ENCODE measurements around the gene FIP1L1. TPM values are rescaled to one million over a fixed set of nuclear protein-coding genes. Genes with fewer than 3 reads are reported as not detected.
A peak's percentile ranks its signal among the peaks of the same experiment; 100 is the strongest.

FIP1L1 gene
- total RNA-seq (2021) = 47.6 to 52.4 TPM (median 49.6 TPM) in 3 replicates
- percentile 96 among the genes with signal in this experiment for Bru-seq, nascent RNA
- long read RNA-seq, experiment 1, transcript FIP1L1-203 (18 exons, 2,180 nt) = minor isoform, 11 of 245 reads
- long read RNA-seq, experiment 1, transcript FIP1L1-202 (18 exons, 2,198 nt) = major isoform, 23 of 245 reads
- long read RNA-seq, experiment 1, transcript FIP1L1-201 (15 exons, 1,878 nt) = minor isoform, 18 of 245 reads
- long read RNA-seq, experiment 1, partial matches to known transcripts = 20 of 245 reads
- long read RNA-seq, experiment 1, other reads (novel, unspliced or antisense) = 171 of 245 reads
- long read RNA-seq, experiment 2, partial matches to known transcripts = 9 of 33 reads
- long read RNA-seq, experiment 2, other reads (novel, unspliced or antisense) = 19 of 33 reads
- long read RNA-seq, experiment 3, transcript FIP1L1-201 (15 exons, 1,878 nt) = major isoform, 17 of 94 reads
- long read RNA-seq, experiment 3, partial matches to known transcripts = 4 of 94 reads
- long read RNA-seq, experiment 3, other reads (novel, unspliced or antisense) = 68 of 94 reads

DNA sequence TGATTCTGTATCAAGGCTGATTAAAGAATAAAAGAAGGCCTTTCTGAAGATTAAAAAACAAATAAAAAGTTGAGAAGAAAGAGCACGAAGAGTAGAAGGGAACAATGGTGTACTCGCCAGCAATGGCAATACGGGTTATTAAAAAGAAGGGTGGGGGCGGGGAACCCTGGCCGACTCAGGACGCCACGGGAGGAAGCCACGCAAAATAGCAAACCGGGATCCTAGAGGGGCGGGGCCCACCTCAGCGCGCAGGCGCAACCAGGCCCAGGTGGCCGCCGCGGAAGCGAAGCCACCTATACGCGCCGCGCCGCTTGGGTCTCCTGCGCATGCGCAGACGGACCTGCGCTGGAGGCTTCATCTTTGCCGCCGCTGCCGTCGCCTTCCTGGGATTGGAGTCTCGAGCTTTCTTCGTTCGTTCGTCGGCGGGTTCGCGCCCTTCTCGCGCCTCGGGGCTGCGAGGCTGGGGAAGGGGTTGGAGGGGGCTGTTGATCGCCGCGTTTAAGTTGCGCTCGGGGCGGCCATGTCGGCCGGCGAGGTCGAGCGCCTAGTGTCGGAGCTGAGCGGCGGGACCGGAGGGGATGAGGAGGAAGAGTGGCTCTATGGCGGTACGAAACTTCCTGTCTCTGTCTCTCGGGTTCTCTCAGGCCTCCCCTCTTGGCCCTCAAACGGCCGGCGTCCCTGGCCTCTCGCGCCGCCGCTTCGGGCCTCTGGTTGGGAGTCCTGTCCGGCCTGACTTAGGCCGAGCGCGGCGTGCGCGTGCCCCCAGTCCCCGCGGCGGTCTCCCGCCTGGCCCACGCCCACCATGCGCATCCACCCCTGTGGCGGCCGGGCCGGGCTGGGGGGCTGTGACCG lies at the start of gene FIP1L1:
Gene FIP1L1 (plus strand): TSS at position 323 of the 852 bp plus-strand sequence. CDS start 198 bp downstream, at position 521.
- POLR2A ChIA-PET = no interaction called here
- peaks cover 8% of the 10 kb centered on the region; the same call in 1 of the 2 replicates for H3K36me3 Mint-ChIP-seq
- DNase-seq (ENCODE audit: low spot score) (peak; percentile 95), ATAC-seq (peak; percentile 97)
- peak within 1 kb of the TSS; percentile 99 for H3K4me3 Mint-ChIP-seq
- H3K27ac Mint-ChIP-seq = peak within 1 kb of the TSS; percentile 90
- H3K4me1 Mint-ChIP-seq = peaks cover 24% of the 10 kb centered on the region
- peaks cover 21% of the 10 kb centered on the region for H3K27me3 Mint-ChIP-seq (ENCODE audit: low read depth)
- no peaks in the 10 kb centered on the region for H3K9me3 Mint-ChIP-seq
- CTCF ChIA-PET = no interaction called here
- TF ChIP-seq, protein P1, sequence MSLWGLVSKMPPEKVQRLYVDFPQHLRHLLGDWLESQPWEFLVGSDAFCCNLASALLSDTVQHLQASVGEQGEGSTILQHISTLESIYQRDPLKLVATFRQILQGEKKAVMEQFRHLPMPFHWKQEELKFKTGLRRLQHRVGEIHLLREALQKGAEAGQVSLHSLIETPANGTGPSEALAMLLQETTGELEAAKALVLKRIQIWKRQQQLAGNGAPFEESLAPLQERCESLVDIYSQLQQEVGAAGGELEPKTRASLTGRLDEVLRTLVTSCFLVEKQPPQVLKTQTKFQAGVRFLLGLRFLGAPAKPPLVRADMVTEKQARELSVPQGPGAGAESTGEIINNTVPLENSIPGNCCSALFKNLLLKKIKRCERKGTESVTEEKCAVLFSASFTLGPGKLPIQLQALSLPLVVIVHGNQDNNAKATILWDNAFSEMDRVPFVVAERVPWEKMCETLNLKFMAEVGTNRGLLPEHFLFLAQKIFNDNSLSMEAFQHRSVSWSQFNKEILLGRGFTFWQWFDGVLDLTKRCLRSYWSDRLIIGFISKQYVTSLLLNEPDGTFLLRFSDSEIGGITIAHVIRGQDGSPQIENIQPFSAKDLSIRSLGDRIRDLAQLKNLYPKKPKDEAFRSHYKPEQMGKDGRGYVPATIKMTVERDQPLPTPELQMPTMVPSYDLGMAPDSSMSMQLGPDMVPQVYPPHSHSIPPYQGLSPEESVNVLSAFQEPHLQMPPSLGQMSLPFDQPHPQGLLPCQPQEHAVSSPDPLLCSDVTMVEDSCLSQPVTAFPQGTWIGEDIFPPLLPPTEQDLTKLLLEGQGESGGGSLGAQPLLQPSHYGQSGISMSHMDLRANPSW (CRISPR knock-in tag; conservative IDR thresholded peaks at IDR 0.05; ENCODE audit: low read depth) = no peak
- TF ChIP-seq TEAD4 (CRISPR knock-in tag; IDR thresholded peaks at IDR 0.05) = no peak
- no peak for TF ChIP-seq NR2C2 (CRISPR knock-in tag; IDR thresholded peaks at IDR 0.05)
- TF ChIP-seq E2F4 (CRISPR knock-in tag; IDR thresholded peaks at IDR 0.05; ENCODE audit: borderline replicate concordance, low read depth) = no peak
- TF ChIP-seq, protein P2, sequence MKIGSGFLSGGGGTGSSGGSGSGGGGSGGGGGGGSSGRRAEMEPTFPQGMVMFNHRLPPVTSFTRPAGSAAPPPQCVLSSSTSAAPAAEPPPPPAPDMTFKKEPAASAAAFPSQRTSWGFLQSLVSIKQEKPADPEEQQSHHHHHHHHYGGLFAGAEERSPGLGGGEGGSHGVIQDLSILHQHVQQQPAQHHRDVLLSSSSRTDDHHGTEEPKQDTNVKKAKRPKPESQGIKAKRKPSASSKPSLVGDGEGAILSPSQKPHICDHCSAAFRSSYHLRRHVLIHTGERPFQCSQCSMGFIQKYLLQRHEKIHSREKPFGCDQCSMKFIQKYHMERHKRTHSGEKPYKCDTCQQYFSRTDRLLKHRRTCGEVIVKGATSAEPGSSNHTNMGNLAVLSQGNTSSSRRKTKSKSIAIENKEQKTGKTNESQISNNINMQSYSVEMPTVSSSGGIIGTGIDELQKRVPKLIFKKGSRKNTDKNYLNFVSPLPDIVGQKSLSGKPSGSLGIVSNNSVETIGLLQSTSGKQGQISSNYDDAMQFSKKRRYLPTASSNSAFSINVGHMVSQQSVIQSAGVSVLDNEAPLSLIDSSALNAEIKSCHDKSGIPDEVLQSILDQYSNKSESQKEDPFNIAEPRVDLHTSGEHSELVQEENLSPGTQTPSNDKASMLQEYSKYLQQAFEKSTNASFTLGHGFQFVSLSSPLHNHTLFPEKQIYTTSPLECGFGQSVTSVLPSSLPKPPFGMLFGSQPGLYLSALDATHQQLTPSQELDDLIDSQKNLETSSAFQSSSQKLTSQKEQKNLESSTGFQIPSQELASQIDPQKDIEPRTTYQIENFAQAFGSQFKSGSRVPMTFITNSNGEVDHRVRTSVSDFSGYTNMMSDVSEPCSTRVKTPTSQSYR (CRISPR knock-in tag; IDR thresholded peaks at IDR 0.05) = no peak
- TF ChIP-seq NFE2L1 (CRISPR knock-in tag; IDR thresholded peaks at IDR 0.05) = no peak
- TF ChIP-seq ATF1 (CRISPR knock-in tag; IDR thresholded peaks at IDR 0.05) = no peak
- TF ChIP-seq, protein P3, sequence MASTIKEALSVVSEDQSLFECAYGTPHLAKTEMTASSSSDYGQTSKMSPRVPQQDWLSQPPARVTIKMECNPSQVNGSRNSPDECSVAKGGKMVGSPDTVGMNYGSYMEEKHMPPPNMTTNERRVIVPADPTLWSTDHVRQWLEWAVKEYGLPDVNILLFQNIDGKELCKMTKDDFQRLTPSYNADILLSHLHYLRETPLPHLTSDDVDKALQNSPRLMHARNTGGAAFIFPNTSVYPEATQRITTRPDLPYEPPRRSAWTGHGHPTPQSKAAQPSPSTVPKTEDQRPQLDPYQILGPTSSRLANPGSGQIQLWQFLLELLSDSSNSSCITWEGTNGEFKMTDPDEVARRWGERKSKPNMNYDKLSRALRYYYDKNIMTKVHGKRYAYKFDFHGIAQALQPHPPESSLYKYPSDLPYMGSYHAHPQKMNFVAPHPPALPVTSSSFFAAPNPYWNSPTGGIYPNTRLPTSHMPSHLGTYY (CRISPR knock-in tag; IDR thresholded peaks at IDR 0.05) = no peak
- 0 out of 2 replicates have a peak, but pooled peaks have one; percentile 21 for TF ChIP-seq CREM (CRISPR knock-in tag; IDR thresholded peaks at IDR 0.05)
- TF ChIP-seq ZNF232 (CRISPR knock-in tag; IDR thresholded peaks at IDR 0.05) = peak; percentile 67; the same call in 1 of the 2 replicates
- TF ChIP-seq, protein P4, sequence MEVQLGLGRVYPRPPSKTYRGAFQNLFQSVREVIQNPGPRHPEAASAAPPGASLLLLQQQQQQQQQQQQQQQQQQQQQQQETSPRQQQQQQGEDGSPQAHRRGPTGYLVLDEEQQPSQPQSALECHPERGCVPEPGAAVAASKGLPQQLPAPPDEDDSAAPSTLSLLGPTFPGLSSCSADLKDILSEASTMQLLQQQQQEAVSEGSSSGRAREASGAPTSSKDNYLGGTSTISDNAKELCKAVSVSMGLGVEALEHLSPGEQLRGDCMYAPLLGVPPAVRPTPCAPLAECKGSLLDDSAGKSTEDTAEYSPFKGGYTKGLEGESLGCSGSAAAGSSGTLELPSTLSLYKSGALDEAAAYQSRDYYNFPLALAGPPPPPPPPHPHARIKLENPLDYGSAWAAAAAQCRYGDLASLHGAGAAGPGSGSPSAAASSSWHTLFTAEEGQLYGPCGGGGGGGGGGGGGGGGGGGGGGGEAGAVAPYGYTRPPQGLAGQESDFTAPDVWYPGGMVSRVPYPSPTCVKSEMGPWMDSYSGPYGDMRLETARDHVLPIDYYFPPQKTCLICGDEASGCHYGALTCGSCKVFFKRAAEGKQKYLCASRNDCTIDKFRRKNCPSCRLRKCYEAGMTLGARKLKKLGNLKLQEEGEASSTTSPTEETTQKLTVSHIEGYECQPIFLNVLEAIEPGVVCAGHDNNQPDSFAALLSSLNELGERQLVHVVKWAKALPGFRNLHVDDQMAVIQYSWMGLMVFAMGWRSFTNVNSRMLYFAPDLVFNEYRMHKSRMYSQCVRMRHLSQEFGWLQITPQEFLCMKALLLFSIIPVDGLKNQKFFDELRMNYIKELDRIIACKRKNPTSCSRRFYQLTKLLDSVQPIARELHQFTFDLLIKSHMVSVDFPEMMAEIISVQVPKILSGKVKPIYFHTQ (CRISPR knock-in tag; IDR thresholded peaks at IDR 0.05) = no peak
- TF ChIP-seq SMAD4 (CRISPR knock-in tag; IDR thresholded peaks at IDR 0.05) = no peak
- no peak for TF ChIP-seq ZNF512 (CRISPR knock-in tag; IDR thresholded peaks at IDR 0.05; ENCODE audit: borderline replicate concordance)
- TF ChIP-seq, protein P5, sequence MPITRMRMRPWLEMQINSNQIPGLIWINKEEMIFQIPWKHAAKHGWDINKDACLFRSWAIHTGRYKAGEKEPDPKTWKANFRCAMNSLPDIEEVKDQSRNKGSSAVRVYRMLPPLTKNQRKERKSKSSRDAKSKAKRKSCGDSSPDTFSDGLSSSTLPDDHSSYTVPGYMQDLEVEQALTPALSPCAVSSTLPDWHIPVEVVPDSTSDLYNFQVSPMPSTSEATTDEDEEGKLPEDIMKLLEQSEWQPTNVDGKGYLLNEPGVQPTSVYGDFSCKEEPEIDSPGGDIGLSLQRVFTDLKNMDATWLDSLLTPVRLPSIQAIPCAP (CRISPR knock-in tag; IDR thresholded peaks at IDR 0.05) = no peak; the same call in 1 of the 2 replicates
- no peak for TF ChIP-seq ZNF532 (CRISPR knock-in tag; IDR thresholded peaks at IDR 0.05; ENCODE audit: borderline replicate concordance)
- TF ChIP-seq RORB (CRISPR knock-in tag; IDR thresholded peaks at IDR 0.05) = no peak

All from WTC11 (cell line).